ENCODE data around the gene LIX1. TPM values are rescaled to one million over a fixed set of nuclear protein-coding genes. Genes with fewer than 3 reads are reported as not detected.

LIX1 gene
- total RNA-seq, 1 donor from 2014 or later, result 10.7 TPM

- peaks cover 8% of the 10 kb centered on the region for H3K4me1 Mint-ChIP-seq
- no peak for TF ChIP-seq CTCF (IDR thresholded peaks at IDR 0.05; ENCODE audit: unreplicated experiment)
- H3K4me3 Mint-ChIP-seq, result no peak overlapping the region
- no peak for DNase-seq (ENCODE audit: low spot score in 2 of 2, unreplicated experiment in 2 of 2)
- H3K36me3 Mint-ChIP-seq, result no peaks in the 10 kb centered on the region
- H3K9me3 Mint-ChIP-seq, result peaks cover 36% of the 10 kb centered on the region
- no peak overlapping the region for H3K27ac Mint-ChIP-seq
- peaks cover 3% of the 10 kb centered on the region for H3K27me3 Mint-ChIP-seq (ENCODE audit: low read depth)
Measured at GRCh38 chr5:97056263-97056662, 86.1 kb downstream of the LIX1 start.

DNA sequence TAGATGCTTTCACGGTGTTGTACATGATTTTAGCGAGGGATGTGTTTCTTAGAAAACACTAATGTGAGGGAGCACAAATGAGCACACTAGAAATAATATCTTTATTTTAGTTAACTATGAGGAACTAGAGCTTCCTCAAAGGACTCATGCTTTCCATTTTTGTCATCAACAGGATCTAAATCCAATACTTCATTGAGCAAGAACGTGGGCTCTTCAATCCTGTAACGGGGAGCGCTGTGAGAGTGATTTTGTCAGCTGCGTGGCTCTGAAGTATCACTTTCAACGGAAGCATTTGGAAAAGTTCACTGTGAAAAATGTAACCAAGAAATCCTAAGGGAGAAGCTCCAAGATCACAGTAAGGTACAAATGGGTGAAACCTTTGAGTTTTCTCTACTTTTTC lies 93.2 kb downstream of the LIX1 start:
- no peaks in the 10 kb centered on the region for H3K27me3 Mint-ChIP-seq (ENCODE audit: low read depth)
- no peak for DNase-seq (ENCODE audit: low spot score in 2 of 2, unreplicated experiment in 2 of 2)
- peaks cover 27% of the 10 kb centered on the region for H3K9me3 Mint-ChIP-seq
- TF ChIP-seq CTCF (IDR thresholded peaks at IDR 0.05; ENCODE audit: unreplicated experiment), result no peak
- no peak overlapping the region for H3K4me3 Mint-ChIP-seq
- no peak overlapping the region for H3K27ac Mint-ChIP-seq
- H3K4me1 Mint-ChIP-seq, result no peaks in the 10 kb centered on the region
- H3K36me3 Mint-ChIP-seq, result peaks cover 1% of the 10 kb centered on the region

GRCh38 chr5:97047076-97047475 lies 95.3 kb downstream of the LIX1 start:
- H3K9me3 Mint-ChIP-seq, result peaks cover 9% of the 10 kb centered on the region
- no peaks in the 10 kb centered on the region for H3K4me1 Mint-ChIP-seq
- no peak overlapping the region for H3K4me3 Mint-ChIP-seq
- no peak overlapping the region for H3K27ac Mint-ChIP-seq
- no peak for DNase-seq (ENCODE audit: low spot score in 2 of 2, unreplicated experiment in 2 of 2)
- H3K27me3 Mint-ChIP-seq (ENCODE audit: low read depth), result no peaks in the 10 kb centered on the region
- TF ChIP-seq CTCF (IDR thresholded peaks at IDR 0.05; ENCODE audit: unreplicated experiment), result no peak
- H3K36me3 Mint-ChIP-seq, result peaks cover 1% of the 10 kb centered on the region

DNA sequence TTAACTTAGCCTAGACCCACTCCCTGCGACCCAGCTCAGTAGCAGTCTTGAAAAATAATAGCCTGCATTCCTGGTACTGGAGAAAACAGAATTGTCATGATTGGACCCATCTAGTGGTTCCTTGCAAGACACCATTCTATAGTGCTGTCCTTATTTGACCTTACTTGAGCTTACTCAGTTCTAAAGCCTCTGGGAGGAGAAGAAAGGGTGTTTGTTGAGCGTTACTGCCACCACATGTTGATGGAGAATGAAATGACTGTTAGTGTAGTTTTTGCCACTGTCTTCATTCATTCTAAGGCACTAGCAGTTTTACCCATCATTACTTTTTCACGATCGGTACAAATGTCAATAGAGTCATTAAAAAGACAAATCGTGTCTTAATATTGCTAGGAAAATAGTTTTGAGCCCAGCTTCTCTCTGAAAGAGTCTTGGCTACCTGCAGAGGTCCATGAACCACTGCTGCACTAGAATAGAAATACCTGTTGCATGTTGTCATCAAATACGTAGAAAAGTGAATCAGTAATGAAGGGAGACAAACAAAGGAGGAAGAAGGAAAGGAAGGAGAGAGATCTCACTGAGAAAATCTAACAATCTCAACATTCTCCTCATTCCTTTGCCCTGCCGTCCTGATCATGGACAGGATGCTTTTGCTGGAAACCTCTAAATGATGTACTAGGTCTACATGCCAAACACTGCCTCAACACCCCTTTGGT lies 96.0 kb downstream of the LIX1 start:
- Mint-ChIP-seq H3K36me3 (peaks cover 1% of the 10 kb centered on the region), H3K4me3 (no peak overlapping the region), H3K4me1 (no peaks in the 10 kb centered on the region), H3K9me3 (peaks cover 5% of the 10 kb centered on the region), H3K27ac (no peak overlapping the region), H3K27me3 (ENCODE audit: low read depth) (no peaks in the 10 kb centered on the region)
- DNase-seq (ENCODE audit: low spot score in 2 of 2, unreplicated experiment in 2 of 2), result no peak
- TF ChIP-seq CTCF (IDR thresholded peaks at IDR 0.05; ENCODE audit: unreplicated experiment), result no peak

DNA sequence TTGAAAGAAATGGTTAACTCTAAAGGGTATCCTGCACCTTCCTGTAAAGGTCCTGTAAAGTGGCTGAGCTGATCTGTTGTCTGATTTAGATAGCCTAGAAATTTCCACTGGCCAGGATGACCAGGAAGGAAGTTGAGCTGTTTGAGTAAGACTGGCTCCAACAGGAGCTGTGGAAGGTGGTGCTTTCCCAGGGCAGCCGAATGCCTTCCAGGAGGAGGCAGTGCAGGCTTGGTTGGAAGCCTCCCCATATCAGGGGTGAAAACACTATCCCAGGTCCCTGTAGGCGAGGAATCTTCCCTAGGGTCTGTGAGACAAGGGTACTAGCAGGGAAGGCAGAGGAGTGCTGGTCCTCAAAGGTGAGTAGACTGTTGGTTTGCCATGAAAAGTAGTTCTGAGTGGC lies 98.4 kb downstream of the LIX1 start:
- Mint-ChIP-seq H3K9me3 (no peaks in the 10 kb centered on the region), H3K27me3 (ENCODE audit: low read depth) (no peaks in the 10 kb centered on the region), H3K27ac (no peak overlapping the region), H3K36me3 (no peaks in the 10 kb centered on the region), H3K4me3 (no peak overlapping the region), H3K4me1 (no peaks in the 10 kb centered on the region)
- no peak for DNase-seq (ENCODE audit: low spot score in 2 of 2, unreplicated experiment in 2 of 2)
- no peak for TF ChIP-seq CTCF (IDR thresholded peaks at IDR 0.05; ENCODE audit: unreplicated experiment)
